ENCODE measurements around the gene ADAP2.
"Not testable (repeated sequence)": the region's sequence is repeated elsewhere in the genome, so short reads cannot be mapped to it uniquely, and the experiment has no call there.

- not testable (repeated sequence) for TF ChIP-seq CTCF (IDR thresholded peaks at IDR 0.05); TCF7 (CRISPR knock-in tag; IDR thresholded peaks at IDR 0.05; ENCODE audit: low read depth); NR1H2 (CRISPR knock-in tag; IDR thresholded peaks at IDR 0.05); CREB1 (CRISPR knock-in tag; IDR thresholded peaks at IDR 0.05); RORB (CRISPR knock-in tag; IDR thresholded peaks at IDR 0.05); HMGXB4 (CRISPR knock-in tag; IDR thresholded peaks at IDR 0.05); IRF1 (CRISPR knock-in tag; IDR thresholded peaks at IDR 0.05); MAX (CRISPR knock-in tag; IDR thresholded peaks at IDR 0.05); ZSCAN18 (CRISPR knock-in tag; IDR thresholded peaks at IDR 0.05); ATF2 (CRISPR knock-in tag; IDR thresholded peaks at IDR 0.05; ENCODE audit: borderline replicate concordance, low read depth); CBFB (CRISPR knock-in tag; IDR thresholded peaks at IDR 0.05; ENCODE audit: low read depth); ZNF232 (CRISPR knock-in tag; IDR thresholded peaks at IDR 0.05)
Observed at GRCh38 chr17:30964312-30964711, 42.6 kb downstream of the ADAP2 start.

Data from WTC11 (cell line).